Inflammatory macrophage treated with lipopolysaccharide for 4 hours (primary cell): ENCODE measurements around the gene ITIH6.
"Not testable (repeated sequence)": the region's sequence is repeated elsewhere in the genome, so short reads cannot be mapped to it uniquely, and the experiment has no call there.

Experiments
- DNase-seq: peaks from one replicate; pipeline ENCODE4 v3.0.0-alpha.2; 2020

ITIH6 gene

DNA sequence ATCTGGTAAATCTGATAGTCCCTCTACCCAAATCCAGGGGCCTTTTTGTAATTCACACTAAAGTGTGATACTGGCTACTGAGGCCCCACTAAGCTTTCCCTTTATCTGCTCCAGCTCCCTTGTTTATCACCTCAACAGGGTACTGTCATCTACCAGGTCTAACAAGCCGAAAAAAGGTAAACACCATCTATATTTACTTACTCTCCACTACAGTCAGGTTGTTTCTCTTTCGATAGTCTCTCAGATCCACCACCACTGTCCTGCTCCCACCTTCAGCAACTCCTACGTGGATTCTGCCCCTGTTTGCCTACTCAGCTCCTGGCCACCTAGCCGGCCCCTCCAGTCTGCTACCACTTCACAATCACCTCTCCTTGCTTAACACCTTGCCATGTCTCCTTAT, 3.3 kb downstream of the ITIH6 start:
- DNase-seq: no peak

DNA sequence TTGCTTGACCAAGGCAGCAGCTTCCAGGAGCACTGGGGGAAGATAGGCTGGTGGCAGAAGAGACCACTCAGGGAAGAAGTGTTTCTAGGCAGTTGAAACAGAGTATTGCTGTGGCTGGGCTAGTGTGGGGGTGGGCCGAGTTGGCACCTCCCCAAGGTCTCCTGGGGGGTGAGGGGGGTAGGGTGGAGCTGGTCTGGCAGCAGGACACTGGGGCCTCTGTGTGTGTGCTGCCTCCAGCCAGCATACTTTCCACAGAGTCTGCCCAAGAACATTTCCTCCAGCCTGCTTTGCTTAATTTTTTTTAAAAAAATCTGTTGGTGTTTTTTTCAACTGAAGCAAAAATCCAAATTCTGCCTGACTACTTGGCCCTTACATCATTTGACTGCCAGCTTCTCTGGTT, 4.0 kb downstream of the ITIH6 start:
- no peak for DNase-seq

DNA sequence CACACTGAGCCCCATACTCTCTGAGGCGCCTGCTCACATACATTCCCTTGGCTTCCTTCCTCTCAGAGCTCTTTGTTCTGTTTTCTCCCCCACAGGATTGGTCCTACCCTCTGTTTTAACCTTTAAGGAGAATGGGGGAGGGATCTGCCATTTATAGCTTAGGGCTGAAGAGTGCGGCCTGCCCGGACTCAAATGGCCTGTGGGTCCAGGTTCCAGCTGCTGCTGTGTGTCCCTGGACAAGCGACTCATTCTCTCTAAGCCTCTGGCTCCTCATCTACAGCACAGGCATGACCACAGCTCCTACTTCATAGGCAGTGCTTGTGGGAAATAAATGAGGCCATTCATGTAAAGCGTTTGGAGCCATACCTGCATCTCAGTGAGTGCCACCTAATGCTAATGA, 8.7 kb downstream of the ITIH6 start:
- not testable (repeated sequence) for DNase-seq

DNA sequence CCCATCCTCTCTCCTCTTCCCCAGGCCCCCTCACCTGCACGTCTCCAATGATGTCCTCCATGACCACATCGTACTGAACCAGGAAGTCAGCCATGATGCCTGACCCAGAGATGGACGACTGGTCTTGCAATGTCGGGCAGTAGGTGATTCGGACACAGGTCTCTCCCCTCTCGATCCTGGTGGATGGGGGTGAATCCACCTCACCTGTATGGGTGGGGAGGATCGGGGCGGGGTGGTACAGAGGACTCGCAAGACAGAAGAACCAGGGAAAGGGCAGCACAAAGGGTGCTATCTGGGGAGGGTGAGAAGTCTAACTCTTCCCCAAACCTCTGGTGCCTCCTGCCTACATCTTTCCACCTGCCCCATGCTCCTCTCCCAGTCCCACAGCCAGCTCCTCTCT, 9.6 kb downstream of the ITIH6 start:
- no peak for DNase-seq

DNA sequence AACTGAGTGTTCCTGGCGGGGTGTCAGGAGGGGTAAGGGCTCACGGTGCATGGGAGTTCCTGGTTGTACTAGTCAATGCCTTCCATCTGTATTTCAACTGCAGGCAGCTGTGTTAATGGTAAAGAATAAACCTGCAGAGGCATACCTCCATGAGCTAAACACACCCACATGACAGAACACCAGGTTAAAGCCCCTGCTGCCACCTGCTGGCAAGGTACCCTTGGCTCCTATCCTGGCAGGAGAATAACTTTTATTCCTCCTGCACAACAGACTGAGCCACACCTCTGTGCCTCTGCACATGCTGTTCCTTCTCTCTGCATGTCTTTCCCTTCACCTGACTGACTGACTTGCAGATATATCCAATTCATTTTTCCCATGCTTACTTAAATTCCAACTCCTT, 11.1 kb downstream of the ITIH6 start:
- no peak for DNase-seq

DNA sequence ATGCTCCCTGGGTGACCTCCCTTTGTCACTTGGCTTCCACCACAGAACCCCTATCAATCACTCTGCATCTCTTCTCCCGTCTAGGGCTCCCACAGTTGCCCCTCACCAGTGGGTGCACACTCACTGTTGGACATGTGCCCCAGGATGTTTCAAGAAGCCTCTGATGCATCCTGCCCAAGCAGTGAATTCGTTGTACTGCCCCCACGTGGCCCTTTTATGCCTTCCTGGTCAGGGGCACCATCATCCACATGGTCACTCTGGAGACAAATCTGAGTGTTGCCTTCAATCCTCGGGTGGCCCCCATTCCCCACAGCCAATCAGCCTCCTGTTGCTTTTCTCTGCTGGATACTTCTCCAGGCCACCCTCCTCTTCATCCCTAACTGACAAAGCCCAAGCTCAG, 12.2 kb downstream of the ITIH6 start:
- DNase-seq: no peak

DNA sequence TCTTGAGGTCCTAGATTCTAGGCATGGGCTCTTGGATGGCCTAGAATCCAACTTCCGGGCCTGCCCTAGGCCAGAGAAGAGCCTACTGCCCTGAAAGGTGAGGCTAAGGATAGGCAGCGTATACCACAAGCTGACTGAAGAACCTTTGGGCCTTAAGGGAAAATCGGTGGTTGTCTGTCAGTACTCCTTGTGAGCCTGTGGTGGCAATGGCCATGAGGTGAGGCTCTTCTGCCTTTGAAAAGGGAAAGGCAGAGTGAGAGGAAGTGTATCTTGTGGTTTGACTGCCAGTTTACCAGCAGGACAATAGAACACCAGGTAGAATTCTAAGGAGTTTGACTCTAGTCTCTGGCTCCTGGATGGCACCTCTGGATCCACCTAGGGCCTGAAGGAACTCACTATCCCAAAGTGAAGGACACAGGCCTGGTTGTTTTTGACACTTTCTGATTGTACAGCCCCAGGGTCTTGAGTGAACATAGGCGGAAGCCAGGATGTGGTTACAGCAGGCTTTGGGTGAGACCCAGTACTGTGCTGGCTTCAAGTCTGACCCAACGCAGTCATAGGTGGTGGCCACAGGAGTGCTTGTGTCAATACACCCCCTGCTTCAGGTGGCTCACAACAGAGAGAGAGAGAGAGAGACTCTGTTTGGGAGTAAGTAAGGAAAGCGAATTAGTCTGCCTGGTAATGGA, 20.9 kb downstream of the ITIH6 start:
- DNase-seq: no peak

DNA sequence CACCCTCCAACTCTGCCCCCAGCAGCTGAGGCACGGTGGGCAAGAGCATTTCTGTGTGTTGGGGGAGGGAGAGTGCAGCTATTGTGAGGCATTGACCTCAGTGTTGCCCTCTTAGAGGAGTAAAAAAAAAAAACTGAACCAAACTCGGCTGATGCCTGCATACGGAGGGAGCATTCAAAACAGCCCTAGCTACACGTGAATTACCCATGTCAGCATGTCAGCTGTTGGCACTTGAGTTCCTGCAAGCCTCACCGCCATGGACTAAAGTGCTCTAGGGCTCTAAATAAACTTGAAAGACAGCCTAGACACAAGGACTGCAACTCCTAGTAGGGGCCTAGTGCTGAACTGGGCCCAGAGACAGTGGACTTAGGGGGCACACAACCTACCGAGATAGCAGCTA, 22.0 kb downstream of the ITIH6 start:
- DNase-seq: no peak

DNA sequence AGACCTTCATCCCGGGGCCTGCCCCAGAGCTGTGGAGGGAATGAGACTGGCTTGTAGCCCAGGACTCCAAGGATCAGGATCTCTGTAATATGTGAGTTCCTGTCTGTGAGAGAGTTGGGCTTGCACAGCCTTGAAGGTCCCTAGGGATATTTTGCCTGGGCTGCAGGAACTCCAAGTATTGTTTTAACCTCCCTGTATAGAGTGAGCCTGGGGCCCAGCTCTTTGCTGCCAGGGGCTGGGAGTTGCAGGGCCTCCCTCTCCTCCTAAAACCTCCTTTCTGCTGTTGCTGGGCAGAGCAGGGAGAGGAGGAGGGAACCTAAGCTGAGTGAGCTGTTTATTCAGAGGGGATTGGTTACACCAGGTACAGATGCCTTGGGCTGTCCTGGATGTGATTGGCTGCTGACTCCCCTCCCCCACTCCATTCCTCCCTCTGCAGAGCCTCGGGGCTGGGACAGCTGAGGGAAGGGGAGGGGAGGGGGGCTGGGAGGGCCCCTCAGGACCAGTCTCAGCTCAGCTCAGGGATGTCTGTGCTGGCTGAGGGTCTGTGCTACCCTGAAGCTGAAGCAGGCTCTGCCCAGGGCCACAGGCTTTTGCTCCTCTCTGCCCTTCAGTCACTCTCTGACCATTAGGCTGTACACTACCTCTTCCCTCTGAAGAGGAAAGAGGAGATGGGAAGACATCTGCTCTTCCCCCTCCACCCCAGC, 23.5 kb downstream of the ITIH6 start:
- DNase-seq: not testable (repeated sequence)

DNA sequence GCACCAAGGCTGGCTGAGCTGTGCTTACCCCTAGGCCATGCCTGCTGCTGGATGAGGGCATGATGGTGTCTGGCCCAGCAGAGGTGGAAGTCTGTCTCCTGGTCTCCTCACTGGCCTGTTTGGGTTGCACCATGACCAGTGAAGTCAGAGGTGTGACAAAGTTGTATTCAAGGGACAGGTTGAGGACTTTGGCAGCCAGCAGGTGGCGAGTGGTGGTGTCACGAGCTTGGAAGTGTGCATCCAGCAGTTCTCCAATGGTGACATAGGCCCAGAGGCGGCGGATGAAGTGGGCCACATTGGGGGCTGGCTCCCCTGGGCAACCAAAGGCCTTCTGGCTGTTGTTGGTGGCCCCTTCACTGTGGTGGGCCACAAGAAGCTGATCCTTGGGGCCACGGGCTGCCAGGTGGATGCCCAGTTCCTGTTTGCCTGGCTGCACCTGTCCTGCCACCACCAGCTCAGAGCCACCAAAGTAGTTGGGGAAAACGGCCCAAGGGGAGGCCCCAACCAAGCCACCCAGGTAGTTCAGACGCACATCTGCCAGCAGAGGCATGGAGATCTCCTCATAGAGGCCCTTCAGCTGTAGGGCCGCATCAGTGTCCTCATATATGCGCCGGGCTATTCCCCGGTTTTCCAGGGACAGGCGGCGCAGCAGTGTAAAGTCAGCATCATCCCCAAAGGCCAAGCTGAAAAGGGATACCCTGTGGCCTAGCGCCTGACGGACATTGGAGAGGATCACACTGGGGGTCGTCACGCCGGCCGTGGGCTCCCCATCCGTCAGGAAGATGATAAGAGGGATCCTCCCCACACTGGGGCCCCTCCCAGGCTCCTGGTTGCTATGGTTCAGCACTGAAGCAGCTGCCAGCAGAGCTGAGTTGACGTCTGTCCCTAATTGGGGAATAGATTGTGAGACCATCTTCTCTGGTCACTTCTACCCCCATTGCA, 39.7 kb downstream of the ITIH6 start:
- DNase-seq: no peak

DNA sequence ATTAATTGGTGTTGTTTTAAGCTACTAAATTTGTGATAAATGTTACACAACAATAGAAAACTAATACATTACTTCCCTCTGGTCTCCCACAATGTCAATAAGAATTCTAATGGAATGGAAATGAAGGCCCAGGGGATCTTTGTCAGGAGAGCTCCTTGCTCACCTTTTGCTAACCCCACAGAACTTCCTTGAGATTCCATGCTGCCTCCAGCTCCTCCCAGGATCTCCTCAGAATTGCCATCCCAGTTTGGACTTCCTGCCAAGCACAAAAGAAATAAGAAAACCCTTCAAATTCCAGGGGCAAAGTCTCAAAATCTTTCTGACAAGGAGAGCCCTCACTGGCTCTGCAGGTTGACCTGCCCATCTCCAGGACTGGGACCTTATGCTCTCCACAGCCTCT, 43.2 kb downstream of the ITIH6 start:
- no peak for DNase-seq

DNA sequence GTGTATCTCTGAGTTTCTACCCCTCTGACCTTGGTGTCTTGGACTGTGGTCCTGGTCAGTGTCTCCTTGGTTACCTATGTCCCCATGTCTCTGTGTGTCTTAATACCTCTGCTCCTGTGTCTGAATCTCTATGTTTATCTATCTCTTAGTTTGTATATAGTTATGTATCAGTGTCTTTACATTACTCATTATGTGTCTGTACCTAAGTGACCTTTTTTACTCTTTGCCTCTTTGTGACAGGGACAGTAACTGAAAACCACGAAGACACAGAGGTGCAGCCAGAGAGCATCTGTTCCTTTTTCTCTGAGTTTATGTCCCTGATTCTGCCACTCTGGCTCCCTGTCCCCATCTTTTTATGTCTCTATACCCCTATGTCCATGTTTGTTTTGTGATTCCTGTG, 49.4 kb downstream of the ITIH6 start:
- no peak for DNase-seq

DNA sequence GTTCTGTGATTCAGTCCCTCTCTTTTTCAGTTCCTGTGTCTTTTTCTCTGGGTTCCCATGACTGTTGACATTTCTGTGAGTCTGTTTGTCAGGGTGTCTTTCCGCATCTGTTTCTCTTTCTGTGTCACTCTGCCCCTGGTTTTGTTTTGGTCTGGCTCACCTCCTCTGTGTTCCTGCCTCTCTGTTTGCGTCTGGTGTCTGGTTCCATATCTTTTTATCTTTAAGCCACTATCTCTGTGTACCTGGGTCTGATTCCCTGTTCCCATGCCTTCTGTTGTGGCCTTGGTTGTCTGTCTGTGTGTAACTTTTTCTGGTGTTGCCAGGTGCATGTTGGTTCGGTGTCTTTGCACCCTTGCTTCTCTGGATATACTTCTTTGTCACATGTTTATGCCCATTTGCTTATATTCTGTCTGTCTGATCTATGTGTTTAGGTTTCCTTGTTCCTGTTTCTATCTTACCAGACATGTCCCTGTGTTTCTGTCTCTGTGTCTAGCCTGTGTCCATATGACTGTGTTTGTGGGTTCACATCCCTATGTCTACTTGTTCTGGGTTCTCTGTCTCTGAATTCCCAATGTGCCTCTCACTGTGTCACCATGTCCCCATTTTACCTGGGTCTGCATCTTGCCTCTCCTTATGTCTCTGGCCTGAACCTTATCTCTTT, 50.2 kb downstream of the ITIH6 start:
- no peak for DNase-seq

DNA sequence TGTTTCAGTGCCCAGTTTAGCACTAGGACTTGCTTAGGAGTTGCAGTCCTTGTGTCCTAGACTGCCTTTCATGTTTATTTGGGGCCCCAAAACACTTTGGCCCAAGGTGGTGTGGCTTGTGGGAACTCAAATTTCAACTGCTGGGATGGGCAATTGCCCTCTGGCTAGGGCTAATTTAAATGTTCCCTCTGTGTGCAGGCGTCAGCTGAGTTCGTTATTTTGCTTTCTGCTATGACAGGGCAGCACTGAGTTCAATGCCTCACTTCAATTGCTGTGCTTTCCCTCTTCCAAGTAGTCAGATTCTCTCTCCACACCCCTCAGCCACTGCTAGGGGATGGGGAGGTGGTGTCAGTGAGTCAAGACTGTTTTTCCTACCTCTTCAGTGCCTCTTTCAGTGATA, 51.1 kb downstream of the ITIH6 start:
- DNase-seq: no peak

DNA sequence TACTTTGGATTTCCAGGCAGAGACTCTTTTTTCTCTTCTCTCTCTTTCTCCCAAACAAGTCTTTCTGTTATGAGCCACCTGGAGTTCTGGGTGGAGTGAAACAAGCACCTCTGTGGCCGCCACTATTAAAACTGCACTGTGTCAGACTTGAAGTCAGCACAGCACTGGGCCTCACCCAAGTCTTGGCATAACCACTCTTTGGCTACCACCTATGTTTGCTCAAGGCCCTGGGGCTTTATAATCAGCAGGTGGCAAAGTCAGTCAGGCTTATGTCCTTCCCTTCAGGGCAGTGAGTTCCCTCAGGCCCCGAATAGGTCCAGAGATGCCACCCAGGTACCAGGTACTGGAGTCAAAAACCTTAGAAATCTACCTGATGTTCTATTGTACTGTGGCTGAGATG, 52.4 kb downstream of the ITIH6 start:
- DNase-seq: no peak

DNA sequence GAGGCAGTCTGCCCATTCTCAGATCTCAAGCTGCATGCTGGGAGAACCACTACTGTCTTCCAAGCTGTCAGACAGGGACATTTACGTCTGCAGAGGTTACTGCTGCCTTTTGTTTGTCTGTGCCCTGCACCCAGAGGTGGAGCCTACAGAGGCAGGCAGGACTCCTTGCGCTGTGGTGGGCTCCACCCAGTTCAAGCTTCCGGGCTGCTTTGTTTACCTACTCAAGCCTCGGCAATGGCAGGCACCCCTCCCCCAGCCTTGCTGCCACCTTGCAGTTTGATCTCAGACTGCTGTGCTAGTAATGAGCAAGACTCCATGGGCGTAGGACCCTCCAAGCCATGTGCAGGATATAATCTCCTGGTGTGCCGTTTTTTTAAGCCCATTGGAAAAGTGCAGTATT, 59.5 kb downstream of the ITIH6 start:
- not testable (repeated sequence) for DNase-seq

DNA sequence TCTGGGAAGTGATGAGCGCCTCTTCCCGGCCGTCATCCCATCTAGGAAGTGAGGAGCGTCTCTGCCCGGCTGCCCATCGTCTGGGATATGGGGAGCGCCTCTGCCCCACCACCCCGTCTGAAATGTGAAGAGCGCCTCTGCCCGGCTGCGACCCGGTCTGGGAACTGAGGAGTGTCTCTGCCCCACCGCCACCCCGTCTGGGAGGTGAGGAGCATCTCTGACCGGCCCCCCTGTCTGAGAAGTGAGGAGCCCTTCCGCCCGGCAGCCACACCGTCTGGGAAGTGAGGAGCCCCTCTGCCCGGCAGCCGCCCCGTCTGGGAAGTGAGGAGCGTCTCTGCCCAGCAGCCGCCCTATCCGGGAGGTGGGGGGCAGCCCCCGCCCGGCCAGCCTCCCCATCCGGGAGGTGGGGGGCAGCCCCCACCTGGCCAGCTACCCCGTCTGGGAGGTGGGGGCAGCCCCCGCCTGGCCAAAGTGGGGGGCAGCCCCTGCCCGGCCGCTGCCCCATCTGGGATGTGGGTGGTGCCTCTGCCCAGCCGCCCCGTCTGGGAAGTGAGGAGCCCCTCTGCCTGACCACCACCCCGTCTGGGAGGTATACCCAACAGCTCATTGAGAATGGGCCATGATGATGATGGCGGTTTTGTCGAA, 61.6 kb downstream of the ITIH6 start:
- not testable (repeated sequence) for DNase-seq

DNA sequence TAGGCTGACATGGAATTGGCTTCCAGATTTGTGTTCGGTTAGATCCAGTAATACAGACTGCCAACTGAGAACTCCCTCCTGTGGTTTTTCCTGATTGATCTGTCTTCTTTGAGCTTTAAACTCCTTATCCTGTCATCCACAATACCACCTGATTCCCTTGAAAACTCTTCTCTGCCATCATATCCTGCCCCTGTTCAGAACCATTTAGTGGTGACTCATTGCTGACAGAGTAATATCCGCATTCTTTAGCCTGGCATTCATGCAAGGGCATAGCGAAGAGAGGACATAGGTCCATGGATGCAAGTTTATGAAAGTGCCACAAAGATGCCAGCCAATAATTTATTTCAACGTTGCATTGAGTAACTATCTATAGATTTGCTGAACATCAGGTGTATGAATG, 76.6 kb downstream of the ITIH6 start:
- no peak for DNase-seq

DNA sequence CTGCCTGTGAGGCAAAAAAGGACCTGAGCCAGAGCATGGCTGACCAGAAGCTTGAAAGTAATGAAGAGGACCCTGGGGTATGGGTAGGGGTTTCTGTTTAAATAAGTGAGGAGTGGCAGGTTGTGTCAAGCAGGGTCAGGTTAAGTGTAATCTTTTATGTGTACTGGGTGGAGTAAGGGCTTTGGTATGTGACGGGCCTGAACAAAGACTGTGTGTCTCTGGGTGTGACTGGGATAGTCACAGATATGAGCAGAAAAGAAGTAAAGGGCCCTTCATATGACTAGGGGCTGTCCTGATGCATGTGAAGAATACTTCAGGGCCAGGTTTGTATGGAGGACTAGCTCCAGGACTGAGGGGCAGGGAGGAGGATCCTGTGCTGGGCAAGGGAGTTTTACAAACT, 82.4 kb downstream of the ITIH6 start:
- no peak for DNase-seq

DNA sequence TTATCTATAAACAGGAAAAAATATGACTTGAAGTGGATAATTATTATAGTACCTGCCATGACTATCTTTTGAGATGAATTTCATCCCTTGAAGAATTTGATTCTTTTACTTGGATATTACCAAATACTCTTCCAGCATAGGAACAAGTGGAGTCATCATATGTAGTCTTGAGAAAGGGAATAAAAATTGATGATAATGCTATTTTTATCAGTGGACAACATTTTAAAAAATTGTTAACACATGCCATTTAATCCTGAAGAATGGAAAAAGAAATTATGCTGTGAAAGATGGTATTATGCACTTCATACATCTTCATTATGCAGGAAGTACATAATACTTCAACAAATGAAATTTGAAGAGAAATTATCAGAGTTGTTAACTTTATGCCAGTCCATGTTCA, 83.6 kb downstream of the ITIH6 start:
- no peak for DNase-seq

DNA sequence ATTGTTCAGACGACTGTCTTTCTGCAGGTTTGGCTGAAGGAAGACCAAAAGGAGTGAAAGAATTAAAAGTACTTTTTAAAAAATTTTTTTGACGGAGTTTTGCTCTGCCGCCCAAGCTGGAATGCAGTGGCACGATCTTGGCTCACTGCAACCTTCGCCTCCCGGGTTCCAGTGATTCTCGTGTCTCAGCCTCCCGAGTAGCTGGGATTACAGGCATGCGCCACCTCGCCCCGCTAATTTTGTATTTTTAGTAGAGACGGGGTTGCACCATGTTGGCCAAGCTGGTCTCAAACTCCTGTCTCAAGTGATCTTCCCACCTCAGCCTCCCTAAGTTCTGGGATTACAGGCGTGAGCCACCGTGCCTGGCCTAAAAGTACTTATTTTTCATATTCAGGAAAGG, 86.3 kb downstream of the ITIH6 start:
- no peak for DNase-seq

DNA sequence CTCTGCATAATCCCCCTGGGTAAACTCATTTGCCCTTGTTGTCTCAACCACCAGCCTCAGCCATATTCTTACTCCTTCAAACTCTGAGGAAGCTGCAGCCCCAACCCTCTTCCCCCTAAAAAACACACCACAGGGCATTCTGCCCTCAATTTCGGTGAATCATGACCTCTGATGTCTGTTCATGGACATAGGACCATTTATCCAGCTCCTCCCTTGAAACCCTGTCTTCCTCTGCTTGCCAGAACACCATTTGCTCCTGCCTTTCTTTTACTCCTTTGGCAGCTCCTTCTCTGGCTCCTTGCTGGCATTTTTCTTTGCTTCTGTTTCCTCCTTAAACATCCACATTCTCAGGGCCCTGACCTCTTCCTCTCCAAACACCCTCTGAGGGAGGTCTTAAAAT, 87.1 kb downstream of the ITIH6 start:
- no peak for DNase-seq

DNA sequence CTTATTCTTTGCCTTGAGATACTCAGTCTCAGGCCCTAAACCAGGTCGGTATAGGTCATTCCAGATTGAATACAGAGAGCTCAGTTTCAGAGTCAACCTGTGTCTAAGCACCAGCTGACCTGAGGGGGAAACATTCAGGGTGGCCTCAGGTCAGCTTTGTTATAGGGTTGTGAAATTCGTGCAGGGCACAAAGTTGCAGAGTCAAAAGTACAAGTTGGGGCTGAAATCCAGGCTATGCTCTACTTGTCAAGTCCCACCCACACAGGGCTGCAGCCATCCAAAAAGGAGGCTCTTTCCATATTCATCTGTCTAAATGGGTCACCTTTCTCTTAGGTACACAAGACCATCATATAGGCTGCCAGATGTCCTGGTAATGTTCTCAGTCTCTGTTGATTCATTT, 89.7 kb downstream of the ITIH6 start:
- no peak for DNase-seq
